GM12874 (cell line): ENCODE results near the gene KIAA1328.

Experiments used
- TF ChIP-seq, protein P1 (sequence below): IDR thresholded peaks from 2 replicates; pipeline ENCODE4 v1.5.1; 2011; ENCODE audit warnings: low read depth, mild to moderate bottlenecking, control low read depth, low read length, moderate library complexity; ENCODE audit not compliant: insufficient read depth

Gene KIAA1328

DNA sequence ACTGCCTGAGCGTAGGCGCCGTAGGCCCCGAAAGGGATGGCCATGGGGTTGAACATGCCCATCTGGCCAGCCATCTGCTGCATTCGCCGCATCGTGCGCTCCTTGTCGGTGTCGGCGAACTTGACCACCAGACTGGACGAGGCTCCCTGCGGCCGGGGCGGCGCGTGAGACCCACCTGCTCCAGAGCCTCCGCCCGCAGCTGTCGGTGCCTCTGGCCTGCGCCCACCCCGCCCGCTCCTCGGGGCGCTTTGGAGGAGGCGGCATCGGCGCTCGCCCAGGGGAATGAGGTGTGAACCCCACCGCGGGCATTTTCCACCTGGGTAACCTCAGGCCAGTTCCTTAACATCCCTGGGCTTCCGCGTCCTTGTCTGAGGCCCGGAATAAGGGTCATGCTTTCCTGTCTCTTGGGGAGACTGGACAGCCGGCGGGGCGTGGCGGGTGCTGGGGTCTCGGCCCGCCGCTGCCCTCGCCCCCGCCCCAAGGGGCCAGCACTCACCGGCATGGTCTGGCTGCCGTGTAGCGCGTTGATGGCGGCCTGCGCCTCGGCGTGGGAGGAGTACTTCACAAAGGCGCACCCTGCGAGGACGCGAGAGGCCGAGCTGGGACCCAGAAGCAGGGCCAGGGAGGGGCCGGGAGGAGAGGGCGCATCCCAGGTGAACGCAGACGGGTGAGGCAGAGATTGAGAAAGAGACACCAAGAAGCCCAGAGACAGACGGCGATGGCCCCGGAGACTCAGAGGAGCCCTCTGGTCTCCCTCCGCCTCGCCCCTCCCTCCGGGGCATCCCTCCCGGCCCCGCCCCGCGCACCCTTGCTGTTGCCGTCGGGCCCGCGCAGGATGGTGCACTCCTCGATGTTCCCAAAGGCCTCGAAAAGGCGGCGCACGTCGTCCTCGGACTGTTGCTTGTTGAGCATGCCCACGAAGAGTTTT lies 445.6 kb downstream of the KIAA1328 start:
- TF ChIP-seq, protein P1, sequence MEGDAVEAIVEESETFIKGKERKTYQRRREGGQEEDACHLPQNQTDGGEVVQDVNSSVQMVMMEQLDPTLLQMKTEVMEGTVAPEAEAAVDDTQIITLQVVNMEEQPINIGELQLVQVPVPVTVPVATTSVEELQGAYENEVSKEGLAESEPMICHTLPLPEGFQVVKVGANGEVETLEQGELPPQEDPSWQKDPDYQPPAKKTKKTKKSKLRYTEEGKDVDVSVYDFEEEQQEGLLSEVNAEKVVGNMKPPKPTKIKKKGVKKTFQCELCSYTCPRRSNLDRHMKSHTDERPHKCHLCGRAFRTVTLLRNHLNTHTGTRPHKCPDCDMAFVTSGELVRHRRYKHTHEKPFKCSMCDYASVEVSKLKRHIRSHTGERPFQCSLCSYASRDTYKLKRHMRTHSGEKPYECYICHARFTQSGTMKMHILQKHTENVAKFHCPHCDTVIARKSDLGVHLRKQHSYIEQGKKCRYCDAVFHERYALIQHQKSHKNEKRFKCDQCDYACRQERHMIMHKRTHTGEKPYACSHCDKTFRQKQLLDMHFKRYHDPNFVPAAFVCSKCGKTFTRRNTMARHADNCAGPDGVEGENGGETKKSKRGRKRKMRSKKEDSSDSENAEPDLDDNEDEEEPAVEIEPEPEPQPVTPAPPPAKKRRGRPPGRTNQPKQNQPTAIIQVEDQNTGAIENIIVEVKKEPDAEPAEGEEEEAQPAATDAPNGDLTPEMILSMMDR, result no peak

DNA sequence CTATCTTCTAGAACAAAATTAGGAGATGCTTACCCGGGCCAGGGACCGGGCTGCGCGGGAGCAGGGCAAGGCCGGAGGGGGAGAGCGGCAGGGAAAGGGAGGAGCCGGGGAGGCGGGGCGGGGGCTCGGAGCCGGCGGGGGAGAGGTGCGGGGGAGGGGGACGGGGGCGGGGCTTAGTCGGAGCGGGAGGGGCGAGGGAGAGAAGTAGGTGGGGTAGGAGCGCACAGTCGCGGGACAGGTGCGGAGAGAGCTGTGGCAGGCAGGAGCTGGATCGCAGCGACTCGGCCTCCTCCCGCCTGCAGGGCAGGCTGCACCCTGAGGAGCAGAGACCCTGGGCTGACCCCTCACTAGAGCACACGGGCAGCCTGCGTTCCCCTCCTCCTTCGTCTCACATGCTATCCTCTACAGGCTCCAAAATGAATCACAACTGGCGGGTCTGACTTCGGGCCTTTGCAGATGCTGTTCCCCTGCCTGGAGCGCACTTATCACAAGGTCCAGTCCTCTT lies 446.4 kb downstream of the KIAA1328 start:
- TF ChIP-seq, protein P1, result no peak

DNA sequence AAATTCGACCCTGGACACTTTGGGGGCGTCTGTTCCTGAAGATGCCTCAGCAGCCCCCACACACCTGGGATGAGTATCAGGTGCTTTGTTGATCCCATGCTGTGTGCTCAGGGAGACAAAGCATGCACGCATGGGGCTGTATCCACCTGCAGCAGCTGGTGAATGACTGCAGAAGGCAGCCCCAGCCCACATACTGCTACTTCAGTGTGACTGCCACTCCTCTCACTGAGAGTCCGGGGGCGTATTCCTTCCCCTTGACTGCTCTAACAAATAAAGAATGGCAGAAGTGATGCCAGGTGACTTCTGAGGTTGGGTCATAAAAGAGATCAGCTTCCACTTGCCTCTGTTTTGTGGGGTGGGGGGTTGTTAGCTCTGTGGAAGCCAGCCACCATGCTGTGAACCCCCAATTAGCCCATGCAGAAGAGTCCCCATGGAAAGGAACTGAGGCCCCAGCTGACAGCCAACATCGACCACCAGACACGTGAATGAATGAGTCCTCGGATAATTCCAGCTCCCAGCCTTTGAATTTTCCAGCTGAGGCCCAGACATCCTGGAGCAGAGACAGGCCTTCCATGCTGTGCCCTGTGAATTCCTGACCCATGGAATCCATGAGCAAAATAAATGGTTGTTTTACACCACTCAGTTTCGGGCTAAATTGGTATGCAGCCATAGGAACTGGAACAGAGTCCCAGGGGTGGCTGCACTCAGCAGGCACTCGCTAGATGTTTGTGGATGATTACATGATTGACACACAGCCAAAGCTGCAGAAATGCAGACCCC lies 447.4 kb downstream of the KIAA1328 start:
- TF ChIP-seq, protein P1, result no peak

DNA sequence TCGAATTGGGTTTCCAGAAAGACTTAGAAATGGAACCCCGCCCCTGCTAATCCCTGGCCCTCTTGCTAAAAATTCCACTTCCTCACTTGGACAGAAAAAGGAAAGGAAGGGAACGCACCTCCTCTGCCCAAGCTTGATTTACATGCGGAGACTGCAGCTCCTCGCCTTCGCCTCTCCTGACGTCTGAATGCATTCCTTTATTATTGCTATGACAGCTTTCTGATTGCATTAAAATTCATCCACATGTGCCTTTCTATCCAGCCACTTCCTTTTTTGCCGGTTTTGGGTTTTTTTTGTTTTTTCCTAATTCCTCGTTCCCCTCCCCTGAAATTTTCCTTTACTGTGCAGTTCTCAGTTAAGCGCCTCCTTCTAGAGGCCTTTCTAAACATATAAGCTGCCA lies 448.9 kb downstream of the KIAA1328 start:
- TF ChIP-seq, protein P1, result no peak
